ENCODE data around the gene MAML3.

Gene MAML3

DNA sequence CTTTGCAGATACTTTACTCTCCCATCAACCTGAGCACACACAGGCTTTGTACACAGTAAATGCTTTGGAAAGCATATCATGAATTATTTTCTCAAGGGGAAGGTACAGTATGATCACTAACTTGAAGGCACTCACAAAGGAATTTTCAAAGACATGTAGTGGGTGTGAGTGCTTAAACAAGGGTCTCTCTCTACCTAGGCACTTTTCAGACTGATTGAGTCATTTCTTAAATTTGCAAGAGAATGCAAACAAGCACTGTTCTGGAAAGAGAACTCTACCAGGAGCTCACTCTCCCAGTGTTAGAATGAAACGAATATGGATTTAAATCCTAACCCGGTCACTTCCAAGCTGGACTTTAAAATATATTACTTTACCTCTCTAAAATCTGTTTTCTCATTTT, 85.7 kb downstream of the MAML3 start:
- Histone ChIP-seq H3K4me3 (ENCODE audit: severe bottlenecking) (no peak overlapping the region), H3K27me3 (ENCODE audit: insufficient read depth, poor library complexity, severe bottlenecking) (no peaks in the 10 kb centered on the region), H3K9me3 (ENCODE audit: severe bottlenecking) (no peaks in the 10 kb centered on the region), H3K27ac (ENCODE audit: poor library complexity, severe bottlenecking) (no peak overlapping the region), H3K36me3 (ENCODE audit: low read depth) (no peaks in the 10 kb centered on the region), H3K4me1 (ENCODE audit: insufficient read depth, poor library complexity, severe bottlenecking) (no peaks in the 10 kb centered on the region)
- ATAC-seq (ENCODE audit: low read depth) (no peak), DNase-seq (ENCODE audit: low spot score) (no peak)
- TF ChIP-seq, protein P1, sequence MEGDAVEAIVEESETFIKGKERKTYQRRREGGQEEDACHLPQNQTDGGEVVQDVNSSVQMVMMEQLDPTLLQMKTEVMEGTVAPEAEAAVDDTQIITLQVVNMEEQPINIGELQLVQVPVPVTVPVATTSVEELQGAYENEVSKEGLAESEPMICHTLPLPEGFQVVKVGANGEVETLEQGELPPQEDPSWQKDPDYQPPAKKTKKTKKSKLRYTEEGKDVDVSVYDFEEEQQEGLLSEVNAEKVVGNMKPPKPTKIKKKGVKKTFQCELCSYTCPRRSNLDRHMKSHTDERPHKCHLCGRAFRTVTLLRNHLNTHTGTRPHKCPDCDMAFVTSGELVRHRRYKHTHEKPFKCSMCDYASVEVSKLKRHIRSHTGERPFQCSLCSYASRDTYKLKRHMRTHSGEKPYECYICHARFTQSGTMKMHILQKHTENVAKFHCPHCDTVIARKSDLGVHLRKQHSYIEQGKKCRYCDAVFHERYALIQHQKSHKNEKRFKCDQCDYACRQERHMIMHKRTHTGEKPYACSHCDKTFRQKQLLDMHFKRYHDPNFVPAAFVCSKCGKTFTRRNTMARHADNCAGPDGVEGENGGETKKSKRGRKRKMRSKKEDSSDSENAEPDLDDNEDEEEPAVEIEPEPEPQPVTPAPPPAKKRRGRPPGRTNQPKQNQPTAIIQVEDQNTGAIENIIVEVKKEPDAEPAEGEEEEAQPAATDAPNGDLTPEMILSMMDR (IDR thresholded peaks at IDR 0.05; ENCODE audit: poor library complexity, severe bottlenecking) = no peak

DNA sequence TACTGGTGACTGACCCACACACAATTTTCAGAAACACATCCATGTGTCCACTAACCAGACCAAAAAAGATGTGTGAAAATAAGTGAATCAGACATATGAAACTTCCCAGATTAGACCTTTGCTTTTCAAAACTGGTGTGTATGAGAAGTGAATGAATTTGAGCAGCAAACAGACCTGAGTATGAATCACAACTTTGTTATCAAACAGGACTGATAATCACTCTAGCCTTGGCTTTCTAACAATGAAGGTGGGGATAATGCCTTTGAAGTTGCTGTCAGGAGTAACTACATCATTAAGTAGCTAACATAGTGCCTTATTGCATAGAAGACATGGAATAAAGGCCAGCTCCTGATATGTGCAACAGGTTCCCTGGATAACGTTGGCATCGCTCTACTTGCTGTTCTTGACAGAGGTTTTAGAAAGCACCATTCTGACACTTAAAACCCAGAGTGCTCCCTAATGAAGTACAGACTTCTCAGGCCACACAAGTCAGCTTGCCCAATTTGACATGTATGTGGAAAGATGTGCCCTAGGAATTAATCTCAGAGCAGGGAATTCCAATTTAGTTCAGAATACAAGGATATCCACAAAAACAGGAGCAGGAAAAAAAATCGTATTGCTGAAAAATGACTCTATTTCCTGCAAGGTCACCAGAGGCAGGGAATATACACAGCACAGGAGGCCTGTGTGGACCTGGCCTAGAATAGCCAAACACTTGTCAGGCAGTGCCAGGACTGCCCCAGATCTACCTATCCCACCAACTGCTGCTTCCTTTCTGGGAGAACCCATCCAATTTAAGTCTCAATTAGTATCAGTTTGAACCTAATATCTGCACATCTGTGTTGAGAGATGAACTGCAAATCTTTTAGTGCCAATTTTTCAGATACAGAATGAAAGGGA, 87.7 kb downstream of the MAML3 start:
- Histone ChIP-seq H3K4me1 (ENCODE audit: insufficient read depth, poor library complexity, severe bottlenecking) (no peaks in the 10 kb centered on the region), H3K36me3 (ENCODE audit: low read depth) (no peaks in the 10 kb centered on the region), H3K9me3 (ENCODE audit: severe bottlenecking) (no peaks in the 10 kb centered on the region), H3K4me3 (ENCODE audit: severe bottlenecking) (no peak overlapping the region), H3K27ac (ENCODE audit: poor library complexity, severe bottlenecking) (no peak overlapping the region), H3K27me3 (ENCODE audit: insufficient read depth, poor library complexity, severe bottlenecking) (no peaks in the 10 kb centered on the region)
- no peak for DNase-seq (ENCODE audit: low spot score)
- TF ChIP-seq, protein P1 (IDR thresholded peaks at IDR 0.05; ENCODE audit: poor library complexity, severe bottlenecking) = no peak
- ATAC-seq (ENCODE audit: low read depth) = no peak

DNA sequence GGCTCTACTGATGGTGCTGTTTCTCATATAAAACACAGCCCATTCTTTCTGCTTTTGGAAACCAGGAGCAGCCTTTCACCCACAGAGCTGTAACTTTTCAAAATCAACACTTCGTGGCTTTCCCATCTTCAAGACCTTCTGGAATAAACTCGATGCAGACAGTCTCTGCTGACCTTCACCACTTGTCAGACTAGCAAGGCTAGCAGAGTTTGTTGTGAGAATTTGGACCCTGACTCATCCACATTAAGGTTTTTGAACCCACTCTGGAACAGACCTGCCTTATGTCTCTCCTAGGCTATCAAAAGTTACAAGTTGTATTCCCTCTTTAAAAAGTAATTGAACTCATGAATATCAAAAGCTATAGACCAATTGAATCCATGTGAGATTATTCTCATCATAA, 88.6 kb downstream of the MAML3 start:
- TF ChIP-seq, protein P1 (IDR thresholded peaks at IDR 0.05; ENCODE audit: poor library complexity, severe bottlenecking) = no peak
- Histone ChIP-seq H3K9me3 (ENCODE audit: severe bottlenecking) (no peaks in the 10 kb centered on the region), H3K36me3 (ENCODE audit: low read depth) (no peaks in the 10 kb centered on the region), H3K4me3 (ENCODE audit: severe bottlenecking) (no peak overlapping the region), H3K27ac (ENCODE audit: poor library complexity, severe bottlenecking) (no peak overlapping the region), H3K4me1 (ENCODE audit: insufficient read depth, poor library complexity, severe bottlenecking) (no peaks in the 10 kb centered on the region), H3K27me3 (ENCODE audit: insufficient read depth, poor library complexity, severe bottlenecking) (no peaks in the 10 kb centered on the region)
- ATAC-seq (ENCODE audit: low read depth) (no peak), DNase-seq (ENCODE audit: low spot score) (no peak)

DNA sequence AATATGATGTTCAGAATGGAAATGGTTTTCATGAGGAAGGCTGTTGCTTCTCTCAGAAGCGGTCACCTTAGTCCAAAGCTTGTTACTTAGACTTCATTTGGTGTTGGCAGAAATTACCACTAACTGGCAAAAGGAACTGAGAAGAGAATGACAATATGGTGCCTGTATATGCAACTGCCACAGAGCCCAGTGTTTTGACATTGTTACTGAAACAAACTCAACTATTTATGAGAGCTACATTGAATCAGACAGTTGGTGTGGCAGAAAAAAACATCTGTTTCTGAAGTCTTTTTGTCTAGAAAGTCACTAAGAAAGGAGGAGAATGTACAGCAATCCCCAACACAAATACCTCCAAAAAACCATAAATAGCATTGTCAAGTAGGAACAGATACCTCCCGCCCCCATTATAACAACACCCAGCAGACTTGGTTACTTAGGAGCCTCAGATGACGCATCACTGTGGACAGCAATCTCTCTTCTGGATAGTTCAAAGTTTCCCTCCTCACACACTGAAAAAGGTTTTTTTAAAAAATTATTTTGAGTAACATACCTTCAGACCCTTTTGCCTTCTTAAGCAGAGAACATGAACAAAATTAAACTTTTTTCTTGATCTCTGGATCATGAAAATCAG, 92.2 kb downstream of the MAML3 start:
- DNase-seq (ENCODE audit: low spot score) (no peak), ATAC-seq (ENCODE audit: low read depth) (no peak)
- Histone ChIP-seq H3K27me3 (ENCODE audit: insufficient read depth, poor library complexity, severe bottlenecking) (no peaks in the 10 kb centered on the region), H3K9me3 (ENCODE audit: severe bottlenecking) (no peaks in the 10 kb centered on the region), H3K27ac (ENCODE audit: poor library complexity, severe bottlenecking) (no peak overlapping the region), H3K4me1 (ENCODE audit: insufficient read depth, poor library complexity, severe bottlenecking) (peaks cover 5% of the 10 kb centered on the region), H3K4me3 (ENCODE audit: severe bottlenecking) (no peak overlapping the region), H3K36me3 (ENCODE audit: low read depth) (no peaks in the 10 kb centered on the region)
- TF ChIP-seq, protein P1 (IDR thresholded peaks at IDR 0.05; ENCODE audit: poor library complexity, severe bottlenecking) = no peak

DNA sequence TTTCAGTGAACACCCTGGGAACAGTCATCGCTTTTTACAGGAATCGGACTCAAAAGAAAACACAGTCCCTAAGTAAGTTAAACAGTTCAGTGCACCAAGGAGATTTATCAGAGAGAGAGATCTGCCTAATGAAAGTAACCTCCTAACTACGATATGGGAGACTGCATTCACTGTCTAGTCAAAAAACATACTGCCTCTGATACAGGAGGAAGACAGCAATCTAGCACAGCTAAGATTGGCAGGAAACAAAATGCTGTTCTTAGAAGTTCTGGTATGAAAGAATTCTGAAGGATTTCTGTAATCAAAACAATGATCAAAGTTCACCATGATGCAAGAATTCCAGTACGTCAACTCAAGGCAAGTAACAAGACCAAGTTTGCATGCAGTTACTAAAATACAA, 92.8 kb downstream of the MAML3 start:
- DNase-seq (ENCODE audit: low spot score) = no peak

More for the DNA sequence above, 92.8 kb downstream of the MAML3 start:
- Histone ChIP-seq H3K36me3 (ENCODE audit: low read depth) (no peaks in the 10 kb centered on the region), H3K4me3 (ENCODE audit: severe bottlenecking) (no peak overlapping the region), H3K9me3 (ENCODE audit: severe bottlenecking) (no peaks in the 10 kb centered on the region), H3K4me1 (ENCODE audit: insufficient read depth, poor library complexity, severe bottlenecking) (peaks cover 5% of the 10 kb centered on the region), H3K27me3 (ENCODE audit: insufficient read depth, poor library complexity, severe bottlenecking) (no peaks in the 10 kb centered on the region), H3K27ac (ENCODE audit: poor library complexity, severe bottlenecking) (no peak overlapping the region)
- no peak for ATAC-seq (ENCODE audit: low read depth)
- TF ChIP-seq, protein P1 (IDR thresholded peaks at IDR 0.05; ENCODE audit: poor library complexity, severe bottlenecking) = no peak

All from RWPE2 (cell line).